Activated naive CD8-positive, alpha-beta T cell treated with anti-CD3 and anti-CD28 coated beads for 36 hours (primary cell): ENCODE measurements around the gene CDNF. TPM values are rescaled to one million over a fixed set of nuclear protein-coding genes. Genes with fewer than 3 reads are reported as not detected.
A peak's percentile ranks its signal among the peaks of the same experiment; 100 is the strongest.

Experiments used
- DNase-seq: peaks from one replicate; pipeline ENCODE4 v3.0.0; 2021
- H3K27ac Mint-ChIP-seq: one replicate; pipeline ENCODE4 v1.8.0; 2022; ENCODE audit warnings: mild to moderate bottlenecking, moderate library complexity, mixed read lengths
- H3K27me3 Mint-ChIP-seq: one replicate; pipeline ENCODE4 v1.8.0; 2022; ENCODE audit warnings: mild to moderate bottlenecking, mixed read lengths
- H3K36me3 Mint-ChIP-seq: one replicate; pipeline ENCODE4 v1.8.0; 2021; ENCODE audit warnings: mild to moderate bottlenecking, mixed read lengths
- H3K4me1 Mint-ChIP-seq: one replicate; pipeline ENCODE4 v1.8.0; 2021; ENCODE audit warnings: mixed read lengths
- H3K4me3 Mint-ChIP-seq: one replicate; pipeline ENCODE4 v1.8.0; 2022; ENCODE audit warnings: mild to moderate bottlenecking, moderate library complexity, mixed read lengths
- H3K9me3 Mint-ChIP-seq: one replicate; pipeline ENCODE4 v1.8.0; 2022; ENCODE audit warnings: mixed read lengths
- total RNA-seq, 2 experiments: library from RNA; stranded (reverse); gene quantifications; one replicate each; pipeline ENCODE4 v1.2.3, GENCODE V29; 2021

Gene CDNF
- total RNA-seq, 2 experiments from 2014 or later = 0.96 to 1.6 TPM

DNA sequence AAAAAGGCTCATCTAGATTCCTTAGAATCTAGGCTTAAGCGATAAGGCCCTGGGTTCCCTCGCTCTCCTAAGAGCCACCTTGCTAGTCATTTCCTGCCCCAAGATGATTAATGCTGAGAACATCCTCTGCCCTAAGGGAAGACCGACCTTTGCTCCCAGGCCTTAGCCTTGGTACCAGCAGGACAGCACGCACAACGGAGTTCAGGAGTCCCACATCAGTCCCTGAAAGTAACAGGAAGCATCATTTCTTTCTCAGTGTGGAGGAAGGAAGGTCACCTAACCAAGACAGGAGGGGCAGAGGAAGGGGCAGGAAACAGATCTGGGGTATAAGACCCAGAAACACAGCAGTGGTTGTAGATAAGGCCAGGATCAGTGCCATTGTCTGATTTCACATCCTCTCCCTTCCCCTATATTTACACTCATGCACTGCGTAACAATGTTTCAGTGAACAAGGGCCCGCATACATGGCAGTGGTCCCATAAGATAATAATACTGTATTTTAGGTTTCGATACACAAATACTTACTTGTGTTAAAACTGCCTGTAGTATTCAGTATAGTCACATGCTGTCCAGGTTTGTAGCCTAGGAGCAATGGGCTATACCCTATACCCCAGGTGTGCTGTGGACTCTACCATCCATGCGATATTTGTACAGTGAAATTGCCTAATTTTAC lies 55.0 kb downstream of the CDNF start:
- Mint-ChIP-seq H3K4me3 (no peak overlapping the region), H3K27me3 (no peaks in the 10 kb centered on the region), H3K36me3 (peaks cover 1% of the 10 kb centered on the region), H3K27ac (peak overlapping the region; percentile 62), H3K4me1 (peaks cover 4% of the 10 kb centered on the region), H3K9me3 (peaks cover 5% of the 10 kb centered on the region)
- DNase-seq = no peak

DNA sequence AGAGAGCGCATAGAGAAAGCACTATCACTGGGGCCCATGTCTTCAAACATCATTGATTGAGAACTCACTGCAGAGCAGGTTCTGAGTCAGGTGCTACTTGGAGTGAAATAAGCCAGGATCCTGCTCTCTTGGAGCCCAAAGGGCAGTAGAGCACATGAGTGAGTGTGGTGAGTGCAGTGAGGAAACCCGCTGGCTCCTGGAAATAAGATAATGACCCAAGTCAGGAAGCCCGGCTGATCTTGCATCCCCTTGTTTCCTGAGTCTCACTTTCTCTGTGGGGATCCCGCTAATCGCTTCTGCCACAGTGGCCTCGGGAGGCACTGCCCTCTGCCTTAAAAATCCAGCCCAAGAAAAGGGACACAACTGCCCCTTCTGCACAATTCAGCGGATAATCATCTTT lies 56.1 kb downstream of the CDNF start:
- Mint-ChIP-seq H3K36me3 (peaks cover 1% of the 10 kb centered on the region), H3K4me1 (peaks cover 4% of the 10 kb centered on the region), H3K9me3 (peaks cover 5% of the 10 kb centered on the region), H3K27ac (no peak overlapping the region), H3K27me3 (no peaks in the 10 kb centered on the region), H3K4me3 (no peak overlapping the region)
- DNase-seq = no peak

DNA sequence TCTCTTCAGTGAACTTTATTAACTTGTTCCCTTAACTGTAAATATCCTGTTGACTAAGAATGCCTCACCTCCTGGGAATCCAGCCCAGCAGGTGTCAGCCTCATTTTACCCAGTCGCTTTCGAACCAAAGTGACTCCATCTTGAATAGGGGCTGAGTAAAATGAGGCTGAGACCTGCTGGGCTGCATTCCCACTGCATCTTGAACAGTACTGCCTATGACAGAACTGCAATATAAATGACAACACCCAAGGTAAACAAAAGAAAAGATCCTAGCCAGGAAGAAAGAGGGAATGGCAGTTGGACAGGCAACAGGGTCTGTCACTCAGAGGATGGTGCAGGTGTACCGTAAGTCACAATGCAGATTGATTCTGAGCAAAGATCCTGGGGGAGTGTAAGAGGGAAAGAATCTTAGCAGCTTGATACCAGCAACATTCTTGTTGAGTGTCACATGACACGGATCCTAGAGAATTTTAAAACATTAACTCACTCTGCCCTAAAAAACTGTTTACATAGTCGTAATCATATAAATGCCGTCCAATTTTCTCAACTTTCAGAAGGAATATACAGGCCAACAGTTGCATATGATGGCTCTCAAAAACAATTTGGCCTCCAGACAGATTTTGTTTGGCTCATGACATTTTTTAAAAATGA lies 58.7 kb downstream of the CDNF start:
- no peaks in the 10 kb centered on the region for H3K36me3 Mint-ChIP-seq
- H3K27ac Mint-ChIP-seq = no peak overlapping the region
- H3K4me3 Mint-ChIP-seq = no peak overlapping the region
- H3K27me3 Mint-ChIP-seq = no peaks in the 10 kb centered on the region
- DNase-seq = no peak
- no peaks in the 10 kb centered on the region for H3K9me3 Mint-ChIP-seq
- peaks cover 4% of the 10 kb centered on the region for H3K4me1 Mint-ChIP-seq

DNA sequence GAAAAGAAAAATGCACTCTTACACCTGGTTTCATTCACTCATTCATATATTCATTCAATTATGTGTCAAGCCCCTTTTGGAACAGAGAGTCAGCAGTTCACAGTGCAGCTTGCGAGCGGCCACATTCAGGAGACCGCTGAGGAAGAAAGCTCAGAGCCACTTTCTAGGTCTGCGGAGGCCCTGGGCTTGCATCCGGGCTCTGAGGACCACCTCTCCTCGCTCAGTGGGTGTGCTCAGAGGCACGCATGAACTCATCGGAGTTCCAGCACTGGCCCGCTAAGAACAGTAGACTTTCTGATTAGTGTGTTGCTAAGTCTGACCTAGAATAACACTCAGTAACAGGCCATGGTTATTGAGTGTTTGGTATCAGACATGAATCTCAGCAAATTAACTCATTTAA lies 61.3 kb downstream of the CDNF start:
- Mint-ChIP-seq H3K27me3 (no peaks in the 10 kb centered on the region), H3K36me3 (no peaks in the 10 kb centered on the region), H3K27ac (no peak overlapping the region), H3K4me1 (peaks cover 6% of the 10 kb centered on the region), H3K9me3 (no peaks in the 10 kb centered on the region), H3K4me3 (no peak overlapping the region)
- DNase-seq = no peak

DNA sequence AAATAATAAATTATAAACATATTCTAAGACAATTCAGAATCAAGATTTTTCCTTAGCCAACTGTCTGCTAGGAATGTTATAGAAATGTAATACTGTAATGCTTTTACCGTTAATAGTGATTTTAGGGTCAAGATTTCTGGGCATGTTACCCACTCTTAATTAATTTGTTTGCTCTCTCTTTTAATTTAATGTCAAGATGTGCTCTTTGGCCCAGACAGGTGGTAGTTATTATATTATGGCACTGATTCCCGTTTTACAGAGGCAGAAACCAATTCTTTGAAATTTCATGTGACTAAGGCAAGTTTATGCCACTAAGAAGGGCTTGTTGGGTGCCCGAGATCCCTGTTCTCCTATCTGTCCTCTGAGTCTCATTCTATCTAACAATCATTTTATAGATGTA lies 62.2 kb downstream of the CDNF start:
- no peaks in the 10 kb centered on the region for H3K36me3 Mint-ChIP-seq
- DNase-seq = no peak
- H3K27ac Mint-ChIP-seq = no peak overlapping the region
- H3K4me3 Mint-ChIP-seq = no peak overlapping the region
- no peaks in the 10 kb centered on the region for H3K27me3 Mint-ChIP-seq
- peaks cover 6% of the 10 kb centered on the region for H3K4me1 Mint-ChIP-seq
- no peaks in the 10 kb centered on the region for H3K9me3 Mint-ChIP-seq

DNA sequence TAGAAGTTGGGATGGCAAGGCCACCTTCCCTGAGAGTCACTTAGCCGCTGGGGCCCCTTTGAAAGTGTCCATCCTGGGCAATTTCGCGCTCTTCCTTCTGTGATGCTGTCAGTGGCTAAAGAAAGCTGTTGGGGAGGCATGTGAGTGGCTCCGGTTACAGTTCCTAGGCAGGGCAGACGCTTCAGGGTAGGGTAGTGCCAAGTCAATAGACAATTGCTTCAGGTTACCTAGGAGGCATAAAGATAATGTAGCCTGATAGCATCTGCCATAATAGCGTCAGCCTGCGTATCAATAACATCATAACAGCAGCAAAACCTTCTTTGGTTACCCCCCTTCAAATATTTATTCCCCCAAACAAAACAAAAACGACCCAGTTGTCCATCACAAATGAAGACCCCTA lies 63.0 kb downstream of the CDNF start, which contains the start of gene FAM107B:
TSS of gene FAM107B (minus strand) at position 101 of the 400 bp plus-strand sequence. CDS start 234 bp downstream, outside the sequence.
- Mint-ChIP-seq H3K36me3 (no peaks in the 10 kb centered on the region), H3K4me1 (peaks cover 6% of the 10 kb centered on the region), H3K4me3 (no peak within 1 kb of the TSS), H3K27me3 (no peaks in the 10 kb centered on the region), H3K9me3 (no peaks in the 10 kb centered on the region), H3K27ac (no peak within 1 kb of the TSS)
- DNase-seq = no peak

DNA sequence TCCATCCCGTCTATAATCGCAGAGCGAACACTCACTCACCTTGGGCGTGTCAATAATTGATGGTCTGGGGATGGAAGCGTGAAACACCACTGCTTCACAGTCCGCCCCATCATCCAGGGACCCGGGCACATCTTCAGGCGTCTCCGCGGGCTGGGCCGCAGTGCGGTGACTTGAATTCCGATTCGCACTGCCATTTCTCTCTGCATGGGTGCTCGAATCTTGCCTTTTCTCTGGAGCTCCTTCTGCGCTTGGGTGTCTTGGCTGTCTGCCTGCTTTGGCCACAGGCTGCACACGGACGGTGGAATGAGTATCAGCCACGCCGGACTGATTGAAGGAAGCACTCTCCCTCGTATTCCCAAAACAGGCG lies 63.6 kb downstream of the CDNF start:
- no peaks in the 10 kb centered on the region for H3K36me3 Mint-ChIP-seq
- H3K4me3 Mint-ChIP-seq = no peak overlapping the region
- peaks cover 6% of the 10 kb centered on the region for H3K4me1 Mint-ChIP-seq
- H3K27ac Mint-ChIP-seq = no peak overlapping the region
- H3K27me3 Mint-ChIP-seq = no peaks in the 10 kb centered on the region
- DNase-seq = no peak
- no peaks in the 10 kb centered on the region for H3K9me3 Mint-ChIP-seq

DNA sequence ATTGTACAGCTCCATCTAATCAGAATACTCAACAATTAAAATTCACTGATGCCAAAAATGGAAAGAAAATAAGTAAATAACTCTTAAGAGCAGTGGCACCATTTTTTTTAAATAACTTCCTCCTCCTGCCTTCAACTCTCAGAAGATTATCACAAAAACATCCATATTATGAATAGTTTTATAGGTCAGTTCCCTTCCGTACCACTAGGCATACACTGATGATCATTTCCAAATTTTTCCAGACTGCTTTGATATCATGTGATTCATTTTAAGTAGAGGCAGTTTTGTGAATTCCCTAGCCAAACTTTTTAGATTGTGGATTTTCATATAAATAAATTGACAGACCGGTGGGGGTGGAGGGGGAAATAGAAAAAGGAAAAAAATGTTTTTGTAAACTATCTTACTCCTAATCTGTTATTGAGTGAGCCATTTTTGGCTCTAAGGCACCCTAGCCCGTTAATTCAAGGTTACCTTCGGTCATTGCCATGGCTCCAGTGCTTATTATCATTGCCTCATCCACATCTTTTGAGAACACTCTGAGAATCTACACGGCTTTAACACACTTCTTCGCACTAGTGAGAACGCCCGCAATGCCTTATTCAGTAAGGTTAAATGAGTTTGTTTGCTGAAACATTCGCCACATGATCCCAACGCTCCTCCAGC lies 64.2 kb downstream of the CDNF start:
- Mint-ChIP-seq H3K36me3 (no peaks in the 10 kb centered on the region), H3K9me3 (no peaks in the 10 kb centered on the region), H3K27ac (no peak overlapping the region), H3K4me1 (peaks cover 6% of the 10 kb centered on the region), H3K4me3 (no peak overlapping the region), H3K27me3 (no peaks in the 10 kb centered on the region)
- no peak for DNase-seq

DNA sequence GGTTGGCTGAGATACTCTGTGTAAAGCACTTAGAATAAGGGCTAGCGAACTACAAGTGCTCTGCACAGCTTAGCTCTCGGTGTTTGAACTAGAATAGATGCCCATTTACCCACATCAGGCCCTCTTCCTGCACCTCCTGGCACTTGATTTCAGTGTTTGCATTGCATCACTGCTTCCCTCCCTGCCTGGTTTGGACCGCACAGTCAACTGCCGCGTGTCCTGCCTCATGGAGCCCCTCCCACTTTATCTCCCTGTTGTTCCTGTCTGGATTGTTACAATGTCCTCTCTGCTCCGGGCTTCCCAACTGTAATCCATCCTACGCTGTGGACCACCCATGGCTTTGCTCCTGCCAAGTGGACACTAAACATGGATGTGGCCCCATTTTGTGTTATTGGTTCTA lies 65.4 kb downstream of the CDNF start:
- H3K27me3 Mint-ChIP-seq = no peaks in the 10 kb centered on the region
- H3K27ac Mint-ChIP-seq = no peak overlapping the region
- no peaks in the 10 kb centered on the region for H3K9me3 Mint-ChIP-seq
- peaks cover 6% of the 10 kb centered on the region for H3K4me1 Mint-ChIP-seq
- no peak overlapping the region for H3K4me3 Mint-ChIP-seq
- no peaks in the 10 kb centered on the region for H3K36me3 Mint-ChIP-seq
- DNase-seq = no peak

DNA sequence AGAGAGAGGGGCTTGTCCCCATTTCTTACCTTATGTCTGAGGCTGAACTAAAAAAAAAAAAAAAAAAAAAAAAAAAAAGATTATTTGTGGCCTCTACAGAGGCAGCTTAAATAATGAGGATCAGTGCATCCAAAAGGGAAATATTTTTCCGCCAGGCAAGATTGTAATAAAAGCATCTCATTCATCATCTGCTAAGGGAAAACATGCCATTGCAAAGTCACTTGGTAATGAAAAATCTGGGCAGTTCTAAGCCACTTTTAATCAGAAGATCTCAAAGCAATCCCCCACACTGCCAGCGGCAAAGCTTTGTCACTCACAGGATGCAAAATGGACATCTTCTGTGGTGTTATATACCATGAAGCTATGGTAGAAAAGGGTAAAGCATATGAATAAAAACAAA lies 66.9 kb downstream of the CDNF start:
- H3K4me3 Mint-ChIP-seq = no peak overlapping the region
- no peaks in the 10 kb centered on the region for H3K36me3 Mint-ChIP-seq
- no peaks in the 10 kb centered on the region for H3K27me3 Mint-ChIP-seq
- DNase-seq = no peak
- H3K9me3 Mint-ChIP-seq = no peaks in the 10 kb centered on the region
- H3K4me1 Mint-ChIP-seq = peaks cover 6% of the 10 kb centered on the region
- H3K27ac Mint-ChIP-seq = no peak overlapping the region

Other genes with a start within 250 kb of the CDNF start
- 100 to 1,000 TPM; 195 to 203 TPM for gene FAM107B, start 63.1 kb downstream of the CDNF start, total RNA-seq
- 10 to 100 TPM; 45.9 to 50.5 TPM for gene HSPA14, start 269 bp upstream of the CDNF start, total RNA-seq
- 10 to 100 TPM; 26.4 to 26.5 TPM for gene MSANTD7, start 269 bp upstream of the CDNF start, total RNA-seq
- gene SUV39H2, start 40.8 kb upstream of the CDNF start, total RNA-seq = 10 to 100 TPM; 43.8 to 46.0 TPM
- 10 to 100 TPM; 19.8 to 21.4 TPM for gene DCLRE1C, start 116.1 kb upstream of the CDNF start, total RNA-seq
- 1 to 10 TPM in 1 of 2 experiments, under 1 TPM in 1; 0.92 to 1.1 TPM for gene MEIG1, start 121.4 kb upstream of the CDNF start, total RNA-seq
- 1 to 10 TPM; 1.2 to 2.0 TPM for gene OLAH, start 205.9 kb upstream of the CDNF start, total RNA-seq